HEK293 (cell line): ENCODE data around the gene ZNF687.

Experiments used
- BCL11B ChIP-seq: fragments of 450-650 bp; formaldehyde crosslinking; IDR thresholded peaks from 2 replicates; pipeline ENCODE4 v1.5.1; 2016; ENCODE audit warnings: low read depth, missing biosample characterization, missing genetic modification characterization
- ELK4 ChIP-seq: IDR thresholded peaks from 2 replicates; pipeline ENCODE4 v1.6.1; 2011; ENCODE audit warnings: mild to moderate bottlenecking, low read depth, low read length, borderline replicate concordance
- FEZF1 ChIP-seq: fragments of 450-650 bp; formaldehyde crosslinking; IDR thresholded peaks from 2 replicates; pipeline ENCODE4 v1.5.1; 2016; ENCODE audit warnings: missing biosample characterization, missing genetic modification characterization
- HIC1 ChIP-seq: fragments of 450-650 bp; formaldehyde crosslinking; IDR thresholded peaks from 2 replicates; pipeline ENCODE4 v1.5.1; 2016; ENCODE audit warnings: missing biosample characterization, missing genetic modification characterization
- INSM2 ChIP-seq: fragments of 450-650 bp; formaldehyde crosslinking; IDR thresholded peaks from 2 replicates; pipeline ENCODE4 v1.5.1; 2016; ENCODE audit warnings: missing biosample characterization, missing genetic modification characterization
- KLF17 ChIP-seq: fragments of 450-650 bp; formaldehyde crosslinking; IDR thresholded peaks from 2 replicates; pipeline ENCODE4 v1.5.1; 2016; ENCODE audit warnings: missing biosample characterization, missing genetic modification characterization
- SCRT2 ChIP-seq: fragments of 450-650 bp; formaldehyde crosslinking; IDR thresholded peaks from 2 replicates; pipeline ENCODE4 v1.5.1; 2016; ENCODE audit warnings: missing biosample characterization, missing genetic modification characterization
- SP7 ChIP-seq: fragments of 450-650 bp; formaldehyde crosslinking; IDR thresholded peaks from 2 replicates; pipeline ENCODE4 v1.5.1; 2016; ENCODE audit warnings: missing biosample characterization, missing genetic modification characterization
- TCF7L2 ChIP-seq: IDR thresholded peaks from 2 replicates; pipeline ENCODE4 v1.6.1; 2011; ENCODE audit warnings: low read depth, mild to moderate bottlenecking, inconsistent platforms, low read length, moderate library complexity, borderline replicate concordance
- TRIM28 ChIP-seq: IDR thresholded peaks from 2 replicates; pipeline ENCODE4 v1.6.1; 2011; ENCODE audit warnings: low read length, control low read depth, borderline replicate concordance
- YY1 ChIP-seq: fragments of 450-650 bp; formaldehyde crosslinking; IDR thresholded peaks from 2 replicates; pipeline ENCODE4 v1.5.1; 2018; ENCODE audit warnings: missing biosample characterization, missing genetic modification characterization
- ZBTB49 ChIP-seq: fragments of 450-650 bp; formaldehyde crosslinking; IDR thresholded peaks from 2 replicates; pipeline ENCODE4 v1.5.1; 2016; ENCODE audit warnings: missing biosample characterization, missing genetic modification characterization, low read depth
- ZEB2 ChIP-seq: fragments of 450-650 bp; formaldehyde crosslinking; IDR thresholded peaks from 2 replicates; pipeline ENCODE4 v1.5.1; 2016; ENCODE audit warnings: missing biosample characterization, missing genetic modification characterization
- ZFHX2 ChIP-seq: fragments of 450-650 bp; formaldehyde crosslinking; conservative IDR thresholded peaks from 2 replicates; pipeline ENCODE4 v1.5.1; 2016; ENCODE audit warnings: missing biosample characterization, missing genetic modification characterization
- ZFP3 ChIP-seq: fragments of 450-650 bp; formaldehyde crosslinking; IDR thresholded peaks from 2 replicates; pipeline ENCODE4 v1.5.1; 2016; ENCODE audit warnings: low read depth, missing biosample characterization, missing genetic modification characterization
- ZFP41 ChIP-seq: fragments of 450-650 bp; formaldehyde crosslinking; IDR thresholded peaks from 2 replicates; pipeline ENCODE4 v1.5.1; 2016; ENCODE audit warnings: missing biosample characterization, missing genetic modification characterization, borderline replicate concordance
- ZFP69B ChIP-seq: fragments of 450-650 bp; formaldehyde crosslinking; IDR thresholded peaks from 2 replicates; pipeline ENCODE4 v1.5.1; 2016; ENCODE audit warnings: missing biosample characterization, missing genetic modification characterization
- ZNF138 ChIP-seq: fragments of 450-650 bp; formaldehyde crosslinking; IDR thresholded peaks from 2 replicates; pipeline ENCODE4 v1.5.1; 2016; ENCODE audit warnings: missing biosample characterization, missing genetic modification characterization, borderline replicate concordance
- ZNF155 ChIP-seq: fragments of 450-650 bp; formaldehyde crosslinking; IDR thresholded peaks from 2 replicates; pipeline ENCODE4 v1.5.1; 2016; ENCODE audit warnings: missing biosample characterization, missing genetic modification characterization
- ZNF239 ChIP-seq: fragments of 450-650 bp; formaldehyde crosslinking; IDR thresholded peaks from 2 replicates; pipeline ENCODE4 v1.5.1; 2016; ENCODE audit warnings: missing biosample characterization, missing genetic modification characterization
- ZNF311 ChIP-seq: fragments of 450-650 bp; formaldehyde crosslinking; IDR thresholded peaks from 2 replicates; pipeline ENCODE4 v1.5.1; 2017; ENCODE audit warnings: missing biosample characterization, missing genetic modification characterization, borderline replicate concordance
- ZNF362 ChIP-seq: fragments of 450-650 bp; formaldehyde crosslinking; IDR thresholded peaks from 2 replicates; pipeline ENCODE4 v1.5.1; 2016; ENCODE audit warnings: missing biosample characterization, missing genetic modification characterization
- ZNF366 ChIP-seq: fragments of 450-650 bp; formaldehyde crosslinking; conservative IDR thresholded peaks from 2 replicates; pipeline ENCODE4 v1.5.1; 2016; ENCODE audit warnings: missing biosample characterization, missing genetic modification characterization
- ZNF37A ChIP-seq: fragments of 450-650 bp; IDR thresholded peaks from 2 replicates; pipeline ENCODE4 v1.5.1; 2018; ENCODE audit warnings: missing biosample characterization, missing genetic modification characterization
- ZNF391 ChIP-seq: fragments of 450-650 bp; formaldehyde crosslinking; IDR thresholded peaks from 2 replicates; pipeline ENCODE4 v1.5.1; 2016; ENCODE audit warnings: low read depth, missing biosample characterization, missing genetic modification characterization, borderline replicate concordance
- ZNF404 ChIP-seq: fragments of 450-650 bp; formaldehyde crosslinking; IDR thresholded peaks from 2 replicates; pipeline ENCODE4 v1.5.1; 2017; ENCODE audit warnings: missing biosample characterization, missing genetic modification characterization
- ZNF426 ChIP-seq: fragments of 450-650 bp; formaldehyde crosslinking; IDR thresholded peaks from 2 replicates; pipeline ENCODE4 v1.5.1; 2017; ENCODE audit warnings: missing biosample characterization, missing genetic modification characterization, mild to moderate bottlenecking, inconsistent platforms, moderate library complexity
- ZNF433 ChIP-seq: fragments of 450-650 bp; formaldehyde crosslinking; IDR thresholded peaks from 2 replicates; pipeline ENCODE4 v1.5.1; 2016; ENCODE audit warnings: missing biosample characterization, missing genetic modification characterization, low read depth
- ZNF548 ChIP-seq: fragments of 450-650 bp; formaldehyde crosslinking; IDR thresholded peaks from 2 replicates; pipeline ENCODE4 v1.5.1; 2016; ENCODE audit warnings: missing biosample characterization, missing genetic modification characterization
- ZNF701 ChIP-seq: fragments of 450-650 bp; formaldehyde crosslinking; IDR thresholded peaks from 2 replicates; pipeline ENCODE4 v1.5.1; 2016; ENCODE audit warnings: missing biosample characterization, missing genetic modification characterization
- ZNF837 ChIP-seq: fragments of 450-650 bp; formaldehyde crosslinking; IDR thresholded peaks from 2 replicates; pipeline ENCODE4 v1.5.1; 2016; ENCODE audit warnings: missing biosample characterization, missing genetic modification characterization

Gene ZNF687

GRCh38 chr1:151311589-151312331, 29.7 kb downstream of the ZNF687 start (continued):
- TF ChIP-seq KLF17 (tag by site-specific recombination) (peak; percentile 97), HIC1 (tag by site-specific recombination) (0 out of 2 replicates have a peak, but pooled peaks have one; percentile 26), SCRT2 (peak; percentile 62; the same call in 1 of the 2 replicates), YY1 (tag by site-specific recombination) (no peak), ZFP69B (peak; percentile 76), ZNF433 (no peak), ZNF837 (tag by site-specific recombination) (no peak), ZBTB49 (tag by site-specific recombination) (no peak), ZFHX2 (tag by site-specific recombination) (0 out of 2 replicates have a peak, but pooled peaks have one; percentile 18), SP7 (tag by site-specific recombination) (peak; percentile 94), ZNF239 (tag by site-specific recombination) (no peak), ZNF391 (0 out of 2 replicates have a peak, but pooled peaks have one; percentile 37), ZNF426 (tag by site-specific recombination) (no peak), FEZF1 (tag by site-specific recombination) (no peak), ZNF404 (tag by site-specific recombination) (no peak), ZNF362 (tag by site-specific recombination) (no peak), ZNF548 (no peak), TCF7L2 (no peak), ZNF37A (tag by site-specific recombination) (no peak), INSM2 (tag by site-specific recombination) (peak; percentile 81), TRIM28 (no peak), ELK4 (no peak), ZNF311 (tag by site-specific recombination) (no peak), ZFP41 (tag by site-specific recombination) (no peak), ZNF366 (tag by site-specific recombination) (peak; percentile 89), ZFP3 (tag by site-specific recombination) (no peak), BCL11B (tag by site-specific recombination) (0 out of 2 replicates have a peak, but pooled peaks have one; percentile 44), ZNF138 (tag by site-specific recombination) (no peak), ZEB2 (tag by site-specific recombination) (peak; percentile 95), ZNF155 (no peak), ZNF701 (tag by site-specific recombination) (no peak)
